ENCODE results near the gene CFAP99. TPM values are rescaled to one million over a fixed set of nuclear protein-coding genes. Genes with fewer than 3 reads are reported as not detected.
A peak's percentile ranks its signal among the peaks of the same experiment; 100 is the strongest.

CFAP99 gene
- total and polyA plus RNA-seq, 8 donors: 0.41 to 2.6 (median 1.4) TPM

DNA sequence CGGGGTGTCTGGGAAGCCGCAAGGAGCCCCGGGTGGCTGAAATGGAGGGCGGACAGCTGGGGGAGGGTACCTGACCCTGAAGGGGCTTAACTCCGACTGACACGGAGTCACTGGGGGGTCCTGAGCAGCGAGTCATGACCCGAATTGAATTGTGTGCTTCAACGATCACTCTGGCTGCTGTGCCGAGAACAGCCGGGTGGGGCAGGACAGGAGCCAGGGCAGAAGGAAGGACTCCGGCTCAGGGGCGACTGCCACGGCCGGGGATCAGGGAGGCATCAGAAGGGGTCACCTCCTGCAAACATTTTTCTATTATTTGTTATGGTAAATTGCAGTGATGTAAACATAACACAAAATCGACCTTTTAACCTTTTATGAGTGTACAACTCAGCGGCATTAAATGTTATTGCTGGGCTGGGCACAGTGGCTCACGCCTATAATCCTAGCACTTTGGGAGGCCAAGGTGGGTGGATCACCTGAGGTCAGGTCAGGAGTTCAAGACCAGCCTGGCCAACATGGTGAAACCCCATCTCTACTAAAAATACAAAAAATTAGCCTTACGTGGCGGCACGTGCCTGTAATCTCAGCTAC is 21.9 kb upstream of the CFAP99 start:
- Histone ChIP-seq H3K36me3 (no peaks in the 10 kb centered on the region), H3K4me1 (peaks cover 7 to 10% of the 10 kb centered on the region in 2 donors), H3K27me3 (peaks cover 0 to 41% of the 10 kb centered on the region in 2 donors), H3K4me3 (no peak overlapping the region), H3K9me3 (no peaks in the 10 kb centered on the region), H3K27ac (no peak overlapping the region)
- no peak for DNase-seq
- ATAC-seq: no peak
- TF ChIP-seq, protein P1, sequence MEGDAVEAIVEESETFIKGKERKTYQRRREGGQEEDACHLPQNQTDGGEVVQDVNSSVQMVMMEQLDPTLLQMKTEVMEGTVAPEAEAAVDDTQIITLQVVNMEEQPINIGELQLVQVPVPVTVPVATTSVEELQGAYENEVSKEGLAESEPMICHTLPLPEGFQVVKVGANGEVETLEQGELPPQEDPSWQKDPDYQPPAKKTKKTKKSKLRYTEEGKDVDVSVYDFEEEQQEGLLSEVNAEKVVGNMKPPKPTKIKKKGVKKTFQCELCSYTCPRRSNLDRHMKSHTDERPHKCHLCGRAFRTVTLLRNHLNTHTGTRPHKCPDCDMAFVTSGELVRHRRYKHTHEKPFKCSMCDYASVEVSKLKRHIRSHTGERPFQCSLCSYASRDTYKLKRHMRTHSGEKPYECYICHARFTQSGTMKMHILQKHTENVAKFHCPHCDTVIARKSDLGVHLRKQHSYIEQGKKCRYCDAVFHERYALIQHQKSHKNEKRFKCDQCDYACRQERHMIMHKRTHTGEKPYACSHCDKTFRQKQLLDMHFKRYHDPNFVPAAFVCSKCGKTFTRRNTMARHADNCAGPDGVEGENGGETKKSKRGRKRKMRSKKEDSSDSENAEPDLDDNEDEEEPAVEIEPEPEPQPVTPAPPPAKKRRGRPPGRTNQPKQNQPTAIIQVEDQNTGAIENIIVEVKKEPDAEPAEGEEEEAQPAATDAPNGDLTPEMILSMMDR (IDR thresholded peaks at IDR 0.05): no peak
- intact Hi-C loops (cut with DNase I): no loop called here

DNA sequence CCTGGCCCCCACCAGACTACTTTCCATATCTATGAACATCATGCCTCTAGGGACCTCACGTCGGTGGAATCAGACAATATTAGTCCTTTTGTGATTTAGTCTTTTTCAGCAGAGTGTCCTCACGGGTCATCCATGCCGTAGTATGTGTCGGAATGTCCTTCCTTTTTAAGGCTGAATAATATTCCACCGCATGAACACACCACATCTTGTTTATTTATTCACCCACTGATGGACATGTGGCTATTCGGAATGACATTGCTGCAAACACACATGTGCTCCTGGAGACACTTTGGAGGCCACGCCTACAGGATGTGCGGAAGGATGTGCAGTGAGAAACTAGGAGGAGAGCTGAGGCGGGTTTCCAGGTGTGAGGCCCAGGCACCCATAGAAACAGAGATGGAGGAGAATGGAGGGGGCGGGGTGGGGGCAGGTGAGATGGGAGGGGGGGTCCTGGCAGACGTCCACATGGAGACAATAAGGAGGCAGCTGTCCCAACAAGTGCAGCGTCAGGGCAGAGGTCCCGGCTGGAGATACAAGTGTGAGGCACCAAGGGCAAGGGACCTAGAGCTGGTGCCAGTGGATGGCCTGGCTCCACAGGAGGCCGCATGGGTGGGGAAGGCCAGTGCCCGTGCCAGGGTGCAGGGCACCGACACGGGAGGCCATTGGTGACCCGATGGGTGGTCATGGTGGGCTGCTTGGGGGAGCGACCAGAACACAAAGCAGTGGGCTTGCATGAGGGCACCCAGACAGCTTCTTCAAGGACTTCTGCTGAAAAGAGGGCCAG is 21.0 kb upstream of the CFAP99 start:
- Histone ChIP-seq H3K9me3 (no peaks in the 10 kb centered on the region), H3K27me3 (peaks cover 0 to 41% of the 10 kb centered on the region in 2 donors), H3K36me3 (no peaks in the 10 kb centered on the region), H3K4me3 (no peak overlapping the region), H3K27ac (no peak overlapping the region), H3K4me1 (peaks cover 10 to 20% of the 10 kb centered on the region in 2 donors)
- ATAC-seq (no peak), DNase-seq (no peak)
- TF ChIP-seq, protein P1 (IDR thresholded peaks at IDR 0.05): no peak
- intact Hi-C loops (cut with DNase I): no loop called here

DNA sequence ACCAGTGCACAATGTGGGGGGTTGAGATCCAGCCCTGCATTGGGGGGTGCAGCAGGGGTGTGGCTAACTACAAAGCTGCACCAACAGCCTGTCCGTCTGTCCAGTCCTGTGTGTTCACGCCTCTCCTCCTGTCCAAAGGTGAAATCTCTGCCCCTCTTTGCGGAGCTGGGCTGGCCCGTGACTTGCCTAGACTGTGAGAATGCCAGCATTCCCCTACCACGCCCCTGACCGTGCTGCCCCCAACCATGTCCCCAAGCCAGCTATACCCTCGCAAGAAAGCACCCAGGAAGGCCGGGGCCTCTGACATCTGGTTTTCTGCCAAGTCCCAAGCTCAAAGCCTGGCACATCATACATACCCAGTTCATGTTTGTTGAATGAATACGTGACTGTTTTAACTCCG is 19.5 kb upstream of the CFAP99 start:
- H3K36me3 ChIP-seq: no peaks in the 10 kb centered on the region
- no peak overlapping the region for H3K27ac ChIP-seq
- TF ChIP-seq, protein P1 (IDR thresholded peaks at IDR 0.05): no peak
- peaks cover 0 to 32% of the 10 kb centered on the region in 2 donors for H3K27me3 ChIP-seq
- H3K9me3 ChIP-seq: no peaks in the 10 kb centered on the region
- peak in 1 of 4 donors; percentile 51 for DNase-seq
- intact Hi-C loops (cut with DNase I): no loop called here
- no peak overlapping the region for H3K4me3 ChIP-seq
- no peak for ATAC-seq
- peaks cover 5 to 17% of the 10 kb centered on the region in 2 donors for H3K4me1 ChIP-seq

DNA sequence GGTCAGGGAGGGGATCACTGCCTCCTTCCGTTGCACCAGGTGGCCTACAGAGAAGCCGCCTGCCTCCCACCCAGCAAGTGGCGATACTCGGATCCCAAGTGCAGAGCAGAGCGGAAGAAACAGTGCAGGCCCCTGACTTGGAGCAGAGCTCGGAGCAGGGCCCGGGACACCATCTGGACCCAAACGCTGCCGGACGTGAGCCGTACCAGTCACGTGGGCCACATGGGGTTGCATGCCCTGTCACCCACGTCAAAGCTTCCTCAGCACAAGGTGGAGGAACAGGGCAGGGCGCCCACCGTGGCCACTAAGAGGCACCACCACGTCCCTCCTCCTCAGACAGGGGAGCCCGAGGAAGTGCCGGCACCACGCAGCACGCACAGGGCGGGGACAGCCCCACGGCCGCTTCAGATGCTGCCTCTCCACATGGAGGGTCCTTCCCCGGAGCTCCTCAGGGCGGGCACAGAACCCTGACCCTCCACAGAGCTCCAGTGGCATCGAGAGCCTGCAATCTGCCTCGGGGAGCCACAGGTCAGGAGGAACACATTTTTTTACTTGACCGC is 19.0 kb upstream of the CFAP99 start:
- Histone ChIP-seq H3K27ac (no peak overlapping the region), H3K4me3 (no peak overlapping the region), H3K27me3 (peaks cover 0 to 31% of the 10 kb centered on the region in 2 donors), H3K36me3 (no peaks in the 10 kb centered on the region), H3K9me3 (no peaks in the 10 kb centered on the region), H3K4me1 (peaks cover 5 to 17% of the 10 kb centered on the region in 2 donors)
- ATAC-seq: no peak
- intact Hi-C loops (cut with DNase I): no loop called here
- TF ChIP-seq, protein P1 (IDR thresholded peaks at IDR 0.05): no peak
- DNase-seq: peak in 1 of 4 donors; percentile 42
